Activated T-helper 1 cell treated with Interleukin-2 at 50 U/mL for 16 hours (primary cell): Measurements from ENCODE around the gene LHPP.
A peak's percentile ranks its signal among the peaks of the same experiment; 100 is the strongest.
"Not testable (repeated sequence)": the region's sequence is repeated elsewhere in the genome, so short reads cannot be mapped to it uniquely, and the experiment has no call there.

ENCODE experiments used
- DNase-seq: peaks from one replicate; pipeline ENCODE4 v3.0.0-alpha.2; 2020; ENCODE audit warnings: low read depth

Gene LHPP

DNA sequence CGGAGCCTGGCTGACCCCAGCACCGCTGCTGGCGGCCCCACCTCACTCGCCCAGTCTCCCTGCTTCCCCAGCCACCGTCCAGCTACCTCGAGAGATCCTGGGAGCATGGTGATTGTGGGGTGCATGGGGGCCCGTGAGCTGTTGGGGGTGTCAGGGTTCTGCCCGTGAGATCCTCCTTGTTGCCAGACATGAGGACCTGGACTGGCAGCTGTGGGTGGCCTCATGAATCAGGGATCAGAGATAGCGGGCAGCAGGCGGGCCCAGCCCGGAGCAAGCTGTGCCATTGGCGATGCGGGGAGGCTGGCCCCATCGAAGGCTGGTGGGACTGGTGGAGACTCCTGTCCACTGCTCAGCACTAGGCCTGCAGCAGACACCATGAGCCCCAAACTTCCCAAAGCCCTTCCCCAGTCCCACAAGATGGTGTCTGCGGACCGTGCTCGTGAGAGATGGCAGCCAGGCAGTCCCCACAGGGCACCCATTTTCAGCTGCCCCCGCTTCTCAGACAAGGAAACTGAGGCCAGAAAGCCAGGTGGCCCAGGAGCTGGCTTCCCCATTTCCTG lies 75.6 kb downstream of the LHPP start:
- no peak for DNase-seq

DNA sequence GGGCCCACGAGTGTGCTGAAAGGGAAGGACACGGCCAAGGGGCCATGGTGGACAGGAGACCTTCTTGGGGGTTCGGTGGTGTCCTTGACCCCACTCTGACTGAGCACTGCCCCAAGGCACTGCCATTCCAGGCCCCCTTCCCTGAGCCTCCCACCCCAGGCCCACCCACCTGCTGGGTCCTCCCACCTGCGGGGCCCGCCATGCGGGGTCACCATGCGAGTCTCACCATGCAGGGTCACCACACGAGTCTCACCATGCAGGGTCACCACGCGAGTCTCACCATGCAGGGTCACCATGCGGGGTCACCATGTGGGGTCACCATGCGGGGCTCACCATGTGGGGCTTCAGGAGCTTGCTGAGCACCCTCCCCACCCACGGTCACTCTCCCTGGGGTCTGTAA lies 76.3 kb downstream of the LHPP start:
- DNase-seq = no peak

DNA sequence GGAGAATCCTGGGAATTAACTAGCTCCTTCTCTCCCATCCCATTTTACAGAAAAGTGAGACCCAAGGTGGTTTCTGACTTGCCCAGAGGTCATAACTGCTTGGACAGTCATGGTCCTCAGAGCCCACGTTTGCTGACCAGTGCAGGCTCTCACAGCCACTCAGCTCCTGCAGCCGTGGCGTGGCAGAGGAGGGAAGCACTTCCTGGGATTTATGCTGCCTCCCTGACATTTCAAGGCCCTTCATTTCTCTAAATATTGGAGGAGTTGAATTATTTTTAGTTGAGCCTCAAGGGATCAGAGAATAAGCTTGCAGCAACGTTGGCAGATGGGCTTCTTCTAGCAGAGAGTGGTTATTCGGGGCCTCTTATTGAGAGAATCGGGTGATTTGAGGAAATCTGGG lies 77.1 kb downstream of the LHPP start:
- DNase-seq = no peak

DNA sequence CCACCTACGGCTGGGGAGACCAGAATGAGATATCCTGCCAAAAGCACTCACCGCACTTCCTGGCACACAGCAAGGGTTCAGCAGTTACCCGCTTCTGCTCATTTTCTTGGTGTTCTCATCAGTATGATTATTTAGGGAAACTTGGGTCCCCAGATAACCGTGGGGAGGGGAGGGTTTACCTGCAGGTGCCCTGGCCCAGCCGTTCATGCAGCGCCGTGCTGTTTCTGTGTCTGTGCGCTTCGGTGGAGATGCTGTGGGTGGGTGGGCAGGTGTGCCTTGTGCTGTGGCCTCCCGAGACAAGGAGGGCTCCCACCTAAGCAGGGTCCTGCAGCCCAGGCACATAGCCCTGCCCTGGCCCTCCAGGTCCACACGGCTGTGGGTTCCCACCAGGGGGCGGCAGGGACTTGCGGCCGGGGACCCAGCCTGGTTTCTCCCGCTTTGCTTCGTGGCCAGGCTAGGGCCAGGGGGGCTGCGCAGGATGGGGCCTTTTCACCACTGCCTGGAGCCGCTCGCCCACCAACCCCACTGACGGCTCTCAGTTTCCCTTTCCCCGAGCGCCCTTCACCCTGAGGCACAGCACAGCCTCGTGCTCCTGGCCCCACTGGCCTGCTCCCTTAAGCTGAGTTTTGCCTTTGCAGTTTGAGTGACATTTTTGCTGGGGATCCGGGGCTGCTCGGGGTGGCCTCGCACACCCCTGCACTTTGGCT lies 78.5 kb downstream of the LHPP start:
- peak; percentile 59 for DNase-seq

DNA sequence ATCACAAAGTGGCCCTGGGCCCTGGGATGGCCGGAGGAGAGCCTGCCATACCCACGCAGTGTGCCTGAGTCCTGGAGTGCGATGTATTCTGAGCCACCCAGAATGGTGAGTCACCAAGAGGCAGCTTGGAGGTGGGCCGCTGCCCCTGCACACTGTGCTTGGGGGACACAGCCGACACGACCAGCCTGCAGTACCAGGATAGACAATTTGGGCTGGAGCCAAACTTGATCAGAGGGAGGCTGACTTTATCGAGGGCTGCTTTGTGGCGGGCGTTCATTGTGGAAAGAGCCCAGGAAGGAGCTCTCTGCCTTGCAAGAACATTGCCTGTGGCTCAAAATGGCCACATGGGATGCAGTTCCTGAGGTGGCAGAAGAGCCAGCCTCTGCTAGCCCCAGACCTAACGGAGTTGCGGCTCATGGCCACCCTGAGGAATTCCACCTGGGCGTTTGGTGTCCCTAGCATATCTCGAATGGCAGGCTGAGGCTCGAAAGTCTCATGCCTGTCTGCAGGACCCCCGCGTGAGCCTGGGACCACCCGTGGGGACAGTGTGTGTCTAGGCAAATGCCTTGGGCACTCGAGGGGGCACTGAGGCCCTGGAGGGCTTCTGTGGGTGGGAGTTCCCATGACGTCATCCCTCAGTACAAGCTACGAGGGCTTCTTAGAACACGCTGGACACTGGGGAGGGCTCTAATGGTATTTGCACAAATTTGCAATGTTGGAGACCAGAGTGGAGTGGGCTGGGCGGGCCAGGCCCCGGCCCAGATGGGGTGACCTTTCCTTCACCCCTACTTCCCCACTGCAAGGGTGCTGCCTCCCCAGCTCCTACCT lies 79.7 kb downstream of the LHPP start:
- no peak for DNase-seq

DNA sequence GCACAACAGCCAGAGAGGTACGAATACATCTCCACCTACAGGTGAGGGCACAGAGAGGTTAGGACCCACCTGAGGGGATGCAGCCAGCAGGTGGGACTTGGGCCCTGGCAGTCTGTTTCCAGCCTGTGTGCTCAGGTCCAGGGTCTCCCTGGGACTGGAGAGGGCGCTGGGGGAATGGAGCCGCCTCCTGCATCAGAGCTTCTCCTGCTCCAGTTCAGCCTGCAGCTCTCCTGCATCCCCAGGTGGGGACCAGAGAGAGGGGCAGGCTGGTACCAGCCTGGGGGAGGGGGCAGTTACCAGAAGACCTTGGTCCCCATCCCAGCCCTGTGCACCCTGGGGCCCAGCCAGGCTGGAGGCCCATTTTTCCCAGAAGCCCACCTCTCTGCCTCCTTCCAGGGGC lies 80.7 kb downstream of the LHPP start:
- DNase-seq = no peak

DNA sequence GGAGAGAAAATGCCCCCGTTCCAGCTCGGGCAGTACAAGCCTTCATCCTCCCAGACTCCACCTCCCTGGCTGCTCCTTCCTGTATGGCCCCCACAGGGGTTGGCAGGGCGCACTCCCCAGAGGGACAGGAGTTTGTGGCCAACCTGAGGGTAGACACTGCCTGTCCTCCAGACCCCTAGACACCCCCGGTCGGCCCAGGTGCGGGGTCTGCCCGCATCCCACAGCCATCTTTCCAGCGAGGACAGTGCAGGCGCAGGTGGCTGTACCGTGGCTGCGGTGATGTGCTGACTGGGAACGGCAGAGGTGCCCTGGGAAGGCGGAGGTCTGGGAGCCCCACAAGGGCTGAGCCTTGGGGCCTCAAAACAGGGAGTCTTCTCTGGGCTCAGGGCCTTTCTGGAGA lies 81.5 kb downstream of the LHPP start:
- no peak for DNase-seq

DNA sequence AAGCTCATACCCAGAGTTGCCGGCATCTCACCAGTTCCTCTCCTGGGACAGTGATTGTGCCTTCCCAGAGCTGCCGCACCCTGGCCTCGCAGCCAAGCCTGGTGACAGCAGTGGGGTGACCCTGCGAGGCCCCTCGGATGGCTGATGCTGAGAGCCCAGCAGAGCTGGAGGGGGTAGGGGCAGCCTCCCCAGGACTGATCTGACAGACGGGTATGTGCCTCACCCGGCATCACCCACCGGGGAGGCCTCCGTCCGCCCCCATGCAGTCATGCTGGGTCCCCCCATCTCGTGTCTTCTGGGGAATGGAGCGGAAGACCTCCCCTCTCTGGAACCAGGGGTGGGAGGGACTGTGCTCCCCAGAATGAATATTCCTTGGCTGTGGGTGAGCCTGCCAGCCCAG lies 82.3 kb downstream of the LHPP start:
- DNase-seq = no peak

DNA sequence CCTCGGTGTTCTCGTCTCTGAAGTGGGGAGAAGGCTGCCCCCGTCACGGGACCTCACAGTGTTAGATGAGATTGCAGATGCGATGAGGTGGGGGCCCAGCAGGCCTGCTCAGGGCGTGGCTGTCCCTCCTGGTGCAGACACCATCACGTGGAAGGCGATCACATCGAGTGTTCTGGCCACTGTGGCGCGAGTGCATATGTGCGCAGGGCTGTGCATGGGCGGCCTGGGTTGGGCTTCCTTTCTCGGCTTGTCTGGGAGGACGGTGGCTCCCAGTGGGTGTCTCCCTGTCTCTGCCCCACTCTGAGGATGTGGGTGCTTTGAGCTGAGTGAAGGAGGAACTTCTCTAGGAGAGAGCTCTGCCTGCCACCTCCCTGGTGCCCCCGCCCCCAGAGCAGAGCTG lies 83.1 kb downstream of the LHPP start:
- no peak for DNase-seq

DNA sequence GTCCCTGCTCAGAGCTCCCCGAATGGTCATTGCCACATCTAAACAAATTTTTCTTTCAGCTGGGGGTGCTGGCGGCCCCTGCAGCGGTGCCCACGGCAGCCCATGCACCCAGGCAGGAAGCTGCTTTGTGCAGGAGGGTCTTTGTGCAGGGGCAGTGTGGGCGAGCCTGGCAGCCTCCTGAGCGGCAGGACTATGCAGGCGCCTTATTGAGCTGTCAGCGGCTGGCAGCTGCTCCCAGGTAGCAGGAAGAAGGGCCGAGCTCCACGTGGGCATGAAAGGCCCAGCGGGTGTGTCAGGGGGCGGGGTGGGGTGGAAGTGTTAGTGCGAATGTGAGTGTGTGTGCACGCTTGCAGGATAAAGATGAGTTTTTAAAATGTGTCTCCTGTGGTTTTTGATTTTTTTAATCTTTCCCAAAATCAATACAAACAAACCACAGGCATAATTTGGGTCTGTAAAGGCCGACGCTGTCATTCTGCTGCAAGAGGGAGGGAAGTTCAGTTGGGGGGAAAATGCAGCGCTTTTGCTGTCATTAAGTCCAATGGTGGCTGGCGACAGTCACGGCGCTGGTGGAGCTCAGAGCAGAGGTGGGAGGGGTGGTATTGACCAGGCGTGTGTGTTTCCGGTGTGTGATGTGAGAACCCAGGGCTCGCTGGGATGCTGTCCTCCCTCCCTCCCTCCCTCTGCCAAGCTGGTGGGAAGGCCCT lies 83.9 kb downstream of the LHPP start:
- no peak for DNase-seq

DNA sequence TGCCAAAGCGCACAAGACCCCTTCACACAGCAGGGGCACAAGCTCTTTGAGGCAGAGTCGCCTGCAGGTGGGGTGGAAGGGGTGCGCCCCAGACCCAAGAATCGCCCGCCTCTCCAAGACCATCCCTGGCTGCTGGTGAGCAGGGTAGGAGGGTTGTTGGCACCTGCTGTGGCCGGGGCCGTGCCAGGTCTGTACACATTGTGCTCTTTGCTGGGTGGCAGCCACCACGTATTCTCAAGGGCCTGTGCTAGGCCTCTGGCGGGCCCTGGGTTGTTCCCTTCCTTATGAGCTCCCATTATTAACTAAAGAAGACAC lies 84.4 kb downstream of the LHPP start:
- no peak for DNase-seq

DNA sequence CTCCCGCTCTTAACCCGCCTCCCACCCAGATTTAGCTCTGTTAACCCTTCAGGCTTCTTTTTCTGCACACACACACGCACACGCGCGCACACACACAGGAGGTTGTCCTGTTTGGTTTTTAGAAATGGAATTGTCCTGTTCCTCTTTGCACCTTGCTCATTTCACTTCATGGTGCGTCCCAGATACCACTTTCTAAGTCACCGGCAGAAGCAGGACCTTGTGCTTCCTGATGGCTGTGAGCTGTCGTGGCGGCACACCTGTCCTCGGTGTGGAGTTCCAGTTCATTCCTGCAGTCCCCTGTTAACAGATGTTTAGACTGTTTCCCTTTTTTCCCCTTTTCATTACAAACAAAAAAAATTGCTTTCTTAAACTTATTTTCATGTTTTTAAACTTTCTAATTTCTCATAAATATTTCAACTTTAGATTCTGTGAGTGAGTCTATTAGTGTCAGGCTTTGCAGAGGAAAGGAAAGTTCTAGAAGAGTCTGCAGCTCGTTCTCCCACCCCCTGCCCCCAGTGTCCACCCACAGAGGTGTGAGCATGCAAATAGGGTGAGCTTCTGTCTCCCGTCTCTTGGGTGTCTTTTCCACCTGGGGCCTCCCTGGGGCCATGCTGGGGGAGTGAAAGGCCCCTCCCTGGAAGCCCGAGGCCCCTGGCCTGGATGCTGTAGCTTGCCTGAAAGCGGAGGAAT lies 85.5 kb downstream of the LHPP start:
- DNase-seq = no peak

DNA sequence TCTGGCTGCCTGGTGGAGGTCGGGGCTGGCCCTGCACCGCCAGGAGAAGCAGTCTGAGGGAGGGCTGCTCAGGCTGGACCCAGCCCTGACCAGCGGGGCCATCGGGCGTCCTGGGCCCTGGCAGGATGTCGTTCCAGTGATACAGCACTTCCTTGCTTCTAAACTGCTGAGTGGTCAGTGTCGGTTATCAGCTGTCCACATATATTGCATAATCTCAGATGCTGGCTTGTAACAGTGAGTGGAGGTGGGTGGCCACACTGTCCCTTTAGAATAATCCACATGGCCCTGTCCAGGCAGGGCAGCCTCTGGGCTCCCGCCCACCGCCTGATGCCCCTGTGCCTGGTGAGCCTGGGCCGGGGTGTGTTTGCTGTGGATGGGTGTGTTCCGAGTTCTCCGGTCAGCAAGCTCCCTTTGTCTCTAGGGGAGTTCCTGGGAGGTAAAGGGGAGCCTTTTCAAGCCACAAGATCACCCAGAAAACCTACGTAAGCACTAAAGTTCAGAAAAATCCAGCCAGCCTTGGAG lies 86.1 kb downstream of the LHPP start:
- no peak for DNase-seq

DNA sequence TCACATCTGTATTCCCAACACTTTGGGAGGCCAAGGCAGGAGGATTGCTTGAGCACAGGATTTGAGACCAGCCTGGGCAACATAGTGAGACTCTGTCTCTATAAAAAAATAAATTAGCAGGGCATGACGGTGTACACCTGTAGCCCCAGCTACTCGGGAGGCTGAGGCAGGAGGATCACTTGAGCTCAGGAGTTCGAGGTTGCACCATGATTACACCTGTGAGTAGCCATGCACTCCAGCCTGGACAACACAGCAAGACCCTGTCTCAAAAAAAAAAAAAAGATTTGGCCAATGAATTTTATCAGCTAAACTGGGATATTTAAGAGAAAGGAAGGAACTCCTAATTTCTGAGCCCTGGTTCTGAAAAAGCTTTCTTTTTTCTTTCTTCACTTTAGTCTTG lies 87.5 kb downstream of the LHPP start:
- not testable (repeated sequence) for DNase-seq

DNA sequence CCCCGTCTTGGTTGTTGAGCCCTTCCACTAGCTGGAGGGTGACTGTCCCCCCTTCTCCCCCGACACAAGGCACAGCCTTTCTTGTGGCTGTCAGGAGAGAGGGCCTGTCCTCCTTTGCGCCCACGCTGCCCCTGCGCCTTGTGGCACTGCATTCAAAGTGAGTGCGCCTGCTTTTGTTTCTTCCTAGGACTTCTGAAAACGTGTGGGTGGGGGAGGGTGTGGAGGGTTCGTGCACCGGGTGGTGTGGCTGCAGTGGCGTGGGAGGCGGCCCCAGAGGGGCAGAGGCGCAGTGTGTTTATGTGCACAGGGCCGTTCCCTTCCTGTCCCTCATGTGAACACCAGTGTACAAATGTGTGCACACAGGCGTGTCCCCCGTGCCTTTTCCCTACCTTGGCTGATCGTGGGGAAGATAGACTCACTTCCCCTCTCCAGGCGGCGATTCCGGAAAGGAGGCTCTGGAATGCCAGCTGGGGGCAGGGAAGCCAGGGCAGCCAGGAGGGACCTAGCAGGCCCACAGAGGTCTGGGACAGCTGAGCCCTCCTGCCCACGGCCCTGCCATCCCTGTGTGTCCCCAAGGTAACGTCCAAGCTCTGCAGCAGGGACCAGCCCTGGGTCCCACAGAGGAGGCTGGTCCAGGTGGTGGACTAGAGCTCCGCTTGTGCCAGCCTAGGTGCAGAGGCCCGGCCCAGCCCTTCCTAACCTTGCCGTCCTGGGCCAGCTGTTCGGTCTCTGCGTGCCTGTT lies 88.8 kb downstream of the LHPP start:
- no peak for DNase-seq

DNA sequence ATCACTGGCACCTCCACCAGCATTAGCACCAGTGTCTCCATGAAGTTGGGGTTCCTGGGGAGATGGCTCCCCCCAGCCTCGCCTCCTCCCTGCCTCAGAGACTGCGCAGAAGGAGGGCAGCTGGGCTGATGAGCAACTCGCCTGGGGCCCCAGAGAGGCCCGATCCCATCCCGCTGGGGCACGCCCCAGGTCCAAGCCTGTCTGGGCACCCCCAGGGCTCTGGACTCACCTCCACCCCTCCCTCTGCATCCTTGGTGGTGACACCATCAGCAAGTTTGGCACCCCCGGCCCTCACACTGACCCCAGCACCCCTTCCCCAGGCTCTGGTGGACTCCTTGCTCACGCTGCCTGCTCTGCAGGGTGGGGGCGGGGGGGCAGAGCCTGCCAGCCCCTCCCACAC lies 89.5 kb downstream of the LHPP start:
- no peak for DNase-seq

DNA sequence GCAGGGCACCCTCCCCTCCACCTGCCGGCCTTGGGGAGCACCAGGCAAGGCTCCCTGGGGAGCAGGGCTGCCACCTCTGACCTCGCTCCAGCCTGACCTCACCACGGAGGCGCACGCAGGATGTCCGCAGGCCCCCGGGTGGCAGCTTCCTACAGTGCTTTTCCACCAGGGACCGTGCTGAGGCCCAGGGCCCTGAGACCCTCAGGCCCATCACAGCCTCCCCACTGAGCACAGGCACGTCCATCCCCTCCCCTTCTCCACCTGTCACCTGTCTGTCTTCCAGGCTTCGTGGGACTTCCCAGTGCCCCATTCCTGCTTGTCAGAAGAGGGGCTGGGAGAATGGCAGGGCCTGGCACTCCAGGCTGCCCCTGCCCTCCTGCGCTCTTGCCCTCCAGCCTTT lies 90.1 kb downstream of the LHPP start:
- DNase-seq = no peak

DNA sequence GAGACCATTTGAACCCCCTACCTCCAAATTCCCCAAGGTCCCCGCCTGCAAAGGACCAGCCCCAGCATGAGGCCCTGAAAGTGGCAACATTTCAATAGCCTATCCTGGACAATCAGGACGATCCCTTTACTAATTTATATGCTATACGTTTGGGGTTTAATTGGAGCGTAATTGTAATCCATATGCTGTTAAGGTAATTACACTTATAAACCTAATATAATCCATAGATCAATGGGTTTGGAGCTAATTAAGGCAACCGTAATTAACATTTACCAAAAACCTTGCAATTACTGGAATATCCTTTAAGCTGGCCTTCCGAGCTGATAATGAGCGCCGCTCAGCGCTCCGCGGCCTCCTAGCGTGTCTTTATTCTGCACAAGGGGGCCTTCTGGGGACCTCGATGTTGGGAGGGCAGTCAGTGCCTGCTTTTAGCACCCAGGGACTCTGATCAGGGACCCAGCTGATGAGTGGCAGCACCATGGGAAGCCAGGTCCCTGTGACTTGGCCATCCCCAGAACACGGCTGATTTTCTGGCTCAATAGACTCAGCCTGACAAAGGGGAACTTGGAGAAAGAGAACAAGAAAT lies 91.2 kb downstream of the LHPP start:
- no peak for DNase-seq

DNA sequence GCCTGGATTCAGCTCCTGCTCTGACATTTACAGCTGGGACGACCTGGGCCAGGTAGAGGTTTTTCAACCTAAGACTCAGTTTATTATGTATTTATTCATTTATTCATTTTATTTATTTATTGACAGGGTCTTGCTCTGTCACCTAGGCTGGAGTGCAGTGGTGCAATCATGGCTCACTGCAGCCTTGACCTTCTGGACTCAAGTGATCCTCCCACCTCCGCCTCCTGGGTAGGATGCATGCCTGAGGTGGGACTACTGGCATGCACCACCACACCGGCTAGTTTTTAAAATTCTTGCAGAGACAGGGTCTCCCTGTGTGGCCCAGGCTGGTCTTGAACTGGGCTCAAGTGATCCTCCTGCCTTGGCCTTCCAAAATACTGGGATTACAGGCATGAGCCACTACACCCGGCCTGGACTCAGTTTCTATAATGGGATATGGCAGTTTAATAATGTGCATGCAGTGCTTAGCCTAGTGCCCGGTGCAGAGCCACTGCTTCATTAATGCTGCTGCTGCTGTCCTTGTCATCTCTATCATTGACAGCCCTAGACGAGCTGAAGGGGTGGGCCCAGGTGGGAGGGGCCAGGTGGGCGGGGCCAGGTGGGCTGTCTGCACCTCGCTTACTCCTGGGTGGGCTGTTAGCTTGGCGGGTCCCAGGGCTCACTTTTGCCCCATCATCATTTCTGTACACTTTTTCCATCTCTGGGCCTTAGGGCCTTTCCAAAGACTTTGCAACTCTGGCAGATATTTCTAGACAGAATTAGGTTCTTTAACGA lies 92.6 kb downstream of the LHPP start:
- no peak for DNase-seq

DNA sequence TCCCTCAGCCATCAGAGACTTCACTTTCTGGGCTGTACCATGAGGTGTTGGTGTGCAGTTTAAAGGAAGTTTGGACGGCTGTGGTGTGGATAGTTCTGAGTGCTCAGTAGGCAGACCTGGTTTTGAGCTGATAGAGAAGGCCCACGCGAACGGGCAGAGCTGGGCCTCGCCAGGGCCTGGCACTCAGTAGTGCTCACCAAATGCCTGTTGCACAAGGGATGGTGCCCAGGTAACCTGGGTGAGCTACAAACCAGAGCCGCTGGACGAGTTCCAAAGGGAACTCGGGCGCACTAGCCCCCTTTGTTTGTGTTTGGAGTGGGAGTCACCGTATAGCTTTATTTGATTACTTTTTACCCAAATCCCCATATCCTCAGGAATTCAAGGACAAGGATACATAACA lies 95.5 kb downstream of the LHPP start:
- no peak for DNase-seq
